Hematopoietic multipotent progenitor cell treated with erythropoietin and hydrocortisone succinate and interleukin-3 and kit ligand, for 4 days (in vitro differentiated cells): Measurements from ENCODE around the gene GRIP2.

Experiments used
- DNase-seq: peaks from one replicate; pipeline ENCODE4 v3.0.0-alpha.2; 2015

GRIP2 gene

DNA sequence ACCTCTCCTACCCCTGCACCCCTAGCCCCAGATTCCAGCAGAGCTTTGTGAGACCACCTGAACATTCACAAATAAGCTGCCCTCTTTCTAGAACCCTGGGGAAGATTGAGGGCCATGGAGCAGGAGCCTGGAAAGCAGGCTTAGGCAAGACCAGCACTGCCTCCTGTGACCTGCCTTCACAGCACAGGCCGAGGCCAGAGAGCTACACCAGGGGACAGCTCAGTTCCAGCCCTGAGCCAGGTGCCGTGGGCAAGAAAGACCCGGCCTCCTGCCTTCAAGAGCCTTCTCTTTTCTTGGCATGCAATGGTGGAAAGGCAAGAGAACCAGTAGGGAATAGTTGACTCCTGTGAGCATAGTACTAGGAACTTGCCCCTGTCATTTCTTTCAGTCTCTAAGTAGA, 89.6 kb downstream of the GRIP2 start:
- no peak for DNase-seq

DNA sequence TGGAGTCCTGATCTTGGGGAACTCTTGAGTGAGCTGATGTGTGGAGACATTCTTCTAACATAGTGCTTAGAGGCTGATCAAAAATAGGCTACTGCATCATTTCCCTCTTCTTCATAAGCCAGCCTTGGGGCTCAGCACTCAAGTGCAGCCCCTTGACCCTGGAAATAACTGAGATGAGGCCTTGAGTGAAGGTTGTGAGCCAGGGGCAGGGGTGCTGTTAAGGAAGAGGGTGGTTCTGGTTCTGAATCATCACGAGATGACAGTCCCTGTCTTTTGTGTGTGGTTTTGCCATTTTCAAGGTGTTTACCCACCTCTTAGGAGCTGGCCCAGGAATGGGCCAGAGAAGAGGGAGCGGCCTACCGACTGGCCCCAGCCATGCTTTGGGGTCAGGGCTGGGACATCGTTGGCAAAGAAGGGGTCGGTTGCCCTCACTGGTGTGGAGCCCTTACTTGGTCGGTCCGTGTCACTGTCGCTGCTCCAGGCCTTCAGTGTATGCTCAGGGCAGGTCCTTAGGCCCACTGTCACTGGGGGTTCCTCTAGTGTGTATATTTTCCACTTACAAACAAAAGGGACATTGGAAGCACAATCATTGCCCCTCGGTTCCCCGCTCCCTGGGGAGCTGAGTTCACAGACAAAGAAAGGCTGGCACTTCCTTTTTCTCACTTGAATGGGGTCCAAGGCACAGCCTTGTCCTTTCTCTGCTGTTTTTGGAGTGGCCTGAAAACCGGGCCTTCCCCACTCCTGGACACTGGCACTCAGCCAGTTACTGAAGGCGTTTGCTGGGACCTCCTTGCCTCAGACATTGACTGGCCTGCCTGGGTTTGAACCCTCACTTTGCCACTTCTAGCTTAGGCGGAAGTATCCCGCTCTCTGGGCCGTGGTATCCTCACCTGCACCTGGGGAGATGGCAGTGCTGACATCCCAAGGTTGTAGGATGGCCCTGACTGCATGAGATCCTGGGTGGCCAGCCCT, 91.1 kb downstream of the GRIP2 start:
- DNase-seq = no peak

DNA sequence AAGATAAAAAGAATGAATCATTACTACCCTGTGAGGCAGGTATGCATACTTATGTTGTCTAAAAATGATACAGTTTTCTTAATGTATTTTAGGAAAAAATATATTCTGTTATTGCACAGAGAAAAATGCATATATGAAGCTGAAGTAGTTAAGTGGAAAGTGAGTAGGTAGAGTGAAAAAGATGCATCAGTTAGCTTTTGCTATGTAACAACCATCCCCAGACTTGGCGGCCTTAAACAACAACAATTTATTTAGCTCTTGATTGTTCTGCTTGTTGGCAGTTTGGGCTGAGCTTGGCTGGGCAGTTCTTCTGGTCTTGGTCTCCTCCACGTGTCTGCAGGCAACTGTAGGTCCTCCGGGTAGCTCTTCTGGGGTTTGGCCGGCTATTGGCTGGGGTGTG, 92.1 kb downstream of the GRIP2 start:
- no peak for DNase-seq

DNA sequence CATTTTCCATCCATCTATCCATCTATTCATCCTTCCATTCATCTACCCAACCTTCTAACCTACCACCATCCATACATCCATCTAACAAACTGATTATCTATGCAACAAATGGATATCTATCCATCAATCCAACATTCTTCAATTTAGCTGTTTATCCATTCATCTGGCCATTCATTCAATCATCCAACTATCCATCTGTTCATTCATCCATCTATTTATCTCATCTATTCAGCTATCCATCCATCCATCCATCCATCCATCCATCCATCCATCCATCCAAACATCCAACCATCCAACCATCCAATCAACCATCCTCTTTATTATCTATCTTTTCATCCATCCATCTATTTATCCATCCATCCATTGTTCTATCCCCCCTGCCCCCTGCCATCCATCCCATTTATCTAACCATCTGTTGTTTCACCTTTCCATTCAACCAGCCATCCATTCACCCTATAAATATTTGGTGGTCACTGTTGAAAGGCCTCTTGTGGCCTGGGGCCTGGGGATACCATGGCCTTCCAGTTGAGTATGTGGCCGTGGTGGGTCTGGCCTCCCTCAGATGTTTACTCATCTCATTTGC, 93.1 kb downstream of the GRIP2 start:
- DNase-seq = no peak

DNA sequence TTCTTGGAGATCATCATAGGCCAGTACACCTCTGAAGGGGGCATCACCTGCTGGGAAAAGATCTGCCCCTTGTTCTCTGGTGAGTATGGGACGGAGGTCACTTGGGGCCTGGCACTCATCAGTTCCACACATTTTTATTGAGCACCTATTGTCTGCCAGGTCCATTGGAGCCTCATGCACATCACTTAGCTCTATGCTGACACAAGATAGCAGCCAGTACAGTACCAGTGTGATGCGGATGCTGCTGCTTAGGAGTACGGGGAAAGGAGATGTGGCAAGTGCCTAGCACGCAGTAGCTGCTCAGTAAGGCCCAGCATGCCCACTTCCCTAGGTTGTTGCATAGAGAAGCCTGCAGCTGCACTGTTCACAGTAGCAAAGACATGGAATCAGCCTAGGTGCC, 94.4 kb downstream of the GRIP2 start:
- no peak for DNase-seq

DNA sequence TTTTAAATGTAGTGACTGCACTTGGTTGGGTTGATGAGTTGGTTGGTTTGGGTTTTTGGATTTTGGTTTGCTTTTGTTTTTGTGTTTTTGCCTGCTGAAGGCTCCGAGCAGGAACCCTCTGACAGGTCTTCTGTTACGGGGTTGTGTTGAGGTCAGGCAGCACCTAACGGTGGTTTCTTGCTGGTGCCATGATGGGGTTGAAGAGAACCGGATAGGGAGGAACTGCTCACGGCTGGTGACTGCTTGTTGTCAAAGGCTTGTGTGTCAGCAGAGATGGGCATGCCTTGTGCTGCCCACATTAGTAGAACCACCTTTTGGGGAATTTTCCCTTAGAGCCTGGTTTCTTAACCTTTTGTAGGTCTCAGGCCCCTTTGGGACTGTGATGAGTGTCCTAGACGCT, 95.8 kb downstream of the GRIP2 start:
- DNase-seq = no peak

DNA sequence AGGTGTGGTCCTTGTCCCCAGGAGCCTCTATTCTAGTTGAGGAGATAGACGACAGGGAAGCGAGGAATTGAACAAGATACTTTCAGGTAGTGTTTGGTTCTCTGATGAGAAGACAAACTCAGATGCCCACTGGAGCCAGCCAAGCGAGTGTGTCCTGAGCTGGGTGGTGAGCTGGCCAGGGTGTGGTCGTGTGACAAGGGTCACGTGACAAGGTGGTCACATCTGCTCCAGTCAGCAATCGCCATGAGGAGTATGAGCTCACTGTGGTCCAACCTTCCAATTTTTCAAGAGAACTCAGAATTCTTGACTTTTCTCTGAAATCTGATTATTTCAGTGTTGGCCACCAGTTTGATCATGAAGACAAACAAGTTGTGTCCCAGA, 98.2 kb downstream of the GRIP2 start:
- DNase-seq = peak; percentile 38

DNA sequence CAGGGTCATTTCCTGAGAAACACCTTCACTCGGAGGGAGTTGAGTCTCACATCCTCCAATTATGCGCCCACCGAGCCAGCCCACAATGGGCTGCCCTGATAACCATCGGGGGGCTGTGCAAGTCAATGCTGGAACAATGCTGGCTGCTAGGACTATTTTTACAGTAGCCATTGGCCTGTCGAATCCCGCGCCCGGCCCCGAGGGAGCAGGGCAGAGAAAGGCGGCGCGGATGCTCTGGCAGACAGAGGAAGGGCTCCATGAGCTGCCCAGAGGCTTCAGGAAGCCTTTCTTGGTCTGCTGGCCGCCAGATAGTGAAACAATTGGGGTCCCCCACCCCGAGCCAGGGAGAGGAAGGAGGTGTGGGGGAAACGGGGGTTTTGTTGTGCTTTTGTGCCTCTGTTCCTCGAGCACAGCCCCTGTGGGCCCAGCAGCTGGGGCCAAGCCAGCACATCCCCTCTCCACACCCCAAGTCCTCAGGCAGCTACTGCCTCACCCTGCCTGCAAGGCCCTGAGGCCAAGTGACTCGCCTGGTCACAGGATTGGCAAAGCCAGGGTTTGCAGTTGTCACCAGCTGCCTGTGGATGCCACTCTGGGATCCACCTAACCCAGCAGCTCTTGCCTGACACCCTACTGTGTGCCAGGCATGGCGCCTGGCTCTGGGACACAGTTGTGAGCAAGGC, 98.8 kb downstream of the GRIP2 start:
- DNase-seq = peak; percentile 23

DNA sequence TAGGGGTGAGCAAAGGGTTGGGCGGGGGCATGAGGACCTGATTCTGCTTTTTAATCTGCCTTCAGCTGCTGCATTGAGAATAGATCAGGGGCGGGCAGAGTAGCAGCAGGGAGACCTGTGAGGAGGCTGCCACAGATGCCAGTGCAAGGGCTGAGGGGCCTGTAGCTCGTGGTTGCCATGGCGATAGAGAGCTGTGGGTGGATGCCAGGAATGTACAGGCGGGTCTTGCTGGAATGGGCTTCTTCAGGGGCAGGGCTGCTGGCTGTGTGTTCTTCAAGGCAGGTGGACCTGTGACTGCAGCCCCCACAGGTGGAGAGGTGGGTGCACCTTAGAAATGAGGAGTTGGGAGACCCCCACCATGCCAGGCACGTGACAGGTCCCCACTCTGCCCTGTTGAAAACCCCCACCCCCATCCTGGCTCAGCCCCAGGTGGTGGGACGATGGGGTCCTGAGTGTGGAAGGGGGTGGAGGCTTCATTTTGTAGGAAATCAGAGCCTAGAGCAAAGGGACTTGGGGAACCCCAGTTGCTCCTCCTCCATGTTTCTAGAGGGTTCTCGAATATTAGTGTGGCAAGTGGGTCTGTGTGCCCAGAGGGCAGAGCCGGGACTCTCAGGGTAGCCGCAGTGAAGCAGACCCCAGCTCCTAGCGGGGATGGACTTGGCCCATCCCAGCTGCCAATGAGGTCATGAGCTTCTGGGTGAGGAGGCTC, 99.5 kb downstream of the GRIP2 start:
- peak; percentile 59 for DNase-seq

DNA sequence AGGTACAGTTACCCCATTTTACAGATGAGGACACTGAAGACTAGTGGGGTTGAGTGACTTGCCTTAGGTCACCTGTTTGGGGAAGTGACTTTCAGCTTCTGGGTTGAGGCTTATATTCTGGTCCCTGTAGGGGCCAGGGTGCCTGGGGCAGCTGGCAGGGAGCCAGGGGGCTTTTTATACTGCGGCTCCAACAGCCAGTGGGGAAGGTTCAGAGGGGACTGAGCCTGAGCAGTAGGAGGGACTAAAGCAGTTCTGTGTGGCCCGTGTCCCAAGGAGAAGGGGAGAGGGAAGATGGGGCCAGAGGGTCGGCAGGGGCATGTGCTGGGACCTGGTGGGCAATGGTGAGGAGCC, 100.0 kb downstream of the GRIP2 start:
- peak; percentile 45 for DNase-seq

DNA sequence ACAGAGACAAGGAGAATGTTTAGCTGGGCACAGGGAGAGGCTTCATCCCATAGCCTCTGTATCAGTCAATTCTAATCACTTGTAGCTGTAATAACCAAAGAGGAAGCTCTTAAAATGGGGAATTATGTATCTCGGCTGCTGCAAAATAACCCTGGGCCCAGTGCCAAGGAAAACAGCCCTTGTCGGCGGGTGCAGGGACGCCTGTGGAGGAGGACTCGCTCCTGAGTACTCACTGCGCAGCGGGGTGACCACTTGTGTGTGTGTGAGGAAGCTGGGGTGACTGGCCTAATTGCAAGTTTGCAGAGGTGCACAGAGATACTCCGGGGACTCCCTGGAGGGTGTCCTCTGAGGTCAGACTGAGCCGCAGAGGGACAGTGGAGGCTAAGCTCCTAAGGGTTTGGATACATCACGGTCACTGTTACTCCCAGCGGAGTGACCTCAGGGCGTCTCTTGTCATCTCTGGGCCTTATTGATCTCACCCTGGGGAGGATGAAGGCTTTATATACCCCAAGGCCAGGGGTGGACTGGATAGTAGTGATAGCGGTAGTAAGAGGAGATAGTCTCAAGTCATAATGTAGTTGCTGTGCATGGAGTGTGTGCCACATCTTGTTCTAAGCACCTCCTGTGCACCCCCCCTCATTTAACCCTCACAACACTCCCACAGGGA, 100.5 kb downstream of the GRIP2 start:
- peak; percentile 92 for DNase-seq
